ENCODE data around the gene ZNF33B. TPM values are rescaled to one million over a fixed set of nuclear protein-coding genes. Genes with fewer than 3 reads are reported as not detected.

The ZNF33B gene
- total RNA-seq, 1 experiment from 2014 or later = 21.1 TPM

DNA sequence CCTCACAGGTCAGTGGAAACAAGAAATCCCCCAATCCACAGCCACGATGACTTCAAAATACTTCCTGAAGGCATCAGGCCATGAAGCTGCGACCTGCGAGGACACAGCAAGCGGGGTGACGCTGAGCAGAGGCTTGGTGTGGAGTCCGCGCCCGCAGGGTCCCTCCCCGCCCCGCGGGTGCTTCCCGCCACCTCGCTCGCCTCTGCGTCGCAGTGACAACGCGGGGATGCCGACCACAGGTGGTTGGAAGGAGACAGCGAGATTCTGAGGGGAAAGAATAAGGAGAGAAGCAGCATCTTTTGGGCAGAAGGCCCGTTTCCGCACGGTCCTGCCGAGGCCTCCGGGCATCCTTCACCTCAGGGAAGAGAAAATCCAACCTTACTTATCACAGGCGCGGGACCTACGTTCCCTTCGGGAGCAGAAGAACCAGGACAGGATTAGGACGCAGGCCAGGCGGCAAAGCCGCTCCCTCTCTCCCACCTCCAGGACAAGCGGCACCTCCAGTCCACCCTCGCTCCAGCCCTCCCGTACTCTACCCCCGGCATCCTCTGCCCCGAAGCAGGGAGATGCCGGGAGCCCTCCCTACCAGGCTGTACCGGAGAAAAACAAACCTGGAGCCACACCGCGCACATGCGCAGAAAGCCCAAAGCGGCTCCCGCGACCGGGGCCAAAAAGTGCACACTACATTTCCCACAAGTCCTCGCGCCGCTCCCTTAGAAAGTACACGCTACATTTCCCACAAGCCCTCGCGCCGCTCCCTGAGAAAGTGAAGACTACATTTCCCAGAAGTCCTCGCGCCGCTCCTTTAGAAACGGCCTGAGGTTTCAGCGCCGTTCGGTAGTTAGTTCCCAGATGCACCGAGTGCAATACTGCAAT is 85.9 kb downstream of the ZNF33B start:
- TSS peak; percentile 52 for BruUV-seq (replicated peaks)
- Histone ChIP-seq H3K9me3 (ENCODE audit: control insufficient read depth in 1 of 2, insufficient read depth in 1 of 2, low read depth in 1 of 2, low read length in 2 of 2) (no peaks in the 10 kb centered on the region), H3K4me3 (replicated peaks in 1 of 2; ENCODE audit: low read depth in 1 of 2, low read length in 2 of 2) (peak overlapping the region; percentile 74 to 82), H3K4me2 (ENCODE audit: low read length) (peak overlapping the region; percentile 97), H3K36me3 (ENCODE audit: control insufficient read depth in 1 of 2, insufficient read depth in 2 of 2, low read length in 2 of 2) (no peaks in the 10 kb centered on the region), H3K27ac (ENCODE audit: low read depth, low read length) (peak overlapping the region; percentile 35; the same call in 1 of the 2 replicates), H3K27me3 (ENCODE audit: insufficient read depth, low read length) (no peaks in the 10 kb centered on the region), H3K9me2 (ENCODE audit: insufficient read depth) (no peaks in the 10 kb centered on the region), H2AFZ (ENCODE audit: low read depth, low read length, poor library complexity, severe bottlenecking) (peak overlapping the region; percentile 88), H3K4me1 (ENCODE audit: control insufficient read depth in 1 of 2, insufficient read depth in 2 of 2, low read length in 2 of 2) (peaks cover 4 to 17% of the 10 kb centered on the region in 2 experiments; a peak in 3 of 4 replicates), H3K9ac (ENCODE audit: low read length) (peak overlapping the region; percentile 68), H3K79me2 (ENCODE audit: insufficient read depth, low read length) (peaks cover 3% of the 10 kb centered on the region; the same call in 1 of the 2 replicates), H4K20me1 (ENCODE audit: insufficient read depth) (no peaks in the 10 kb centered on the region)
- intact Hi-C loops (cut with micrococcal nuclease) = loop anchor here (1.0 kb wide), 1 partner anchor 230 kb away; the partner anchor contains the start of gene BMS1
- ChIA-PET POLR2A (no interaction called here), CTCF (no interaction called here), RAD21 (ENCODE audit: low non-redundant PET in 1 of 2, low total read pairs in 2 of 2, uncharacterized antibody in 2 of 2, unreplicated experiment in 2 of 2) (no interaction called here)
- TF ChIP-seq ZFX (IDR thresholded peaks at IDR 0.05) = peak; percentile 53; the same call in 1 of the 2 replicates
- no peak for TF ChIP-seq EGR1 (IDR thresholded peaks at IDR 0.05; ENCODE audit: low read depth)
- TF ChIP-seq YY1 (IDR thresholded peaks at IDR 0.05; ENCODE audit: extremely low read depth, insufficient replicate concordance, low read depth, low read length) = peak; percentile 45
- peak; percentile 72 for TF ChIP-seq TCF7L2 (IDR thresholded peaks at IDR 0.05; ENCODE audit: borderline replicate concordance, extremely low read depth, insufficient read depth, insufficient read length)
- TF ChIP-seq CEBPB (IDR thresholded peaks at IDR 0.05; ENCODE audit: low read depth) = no peak
- peak; percentile 52; the same call in 1 of the 2 replicates for TF ChIP-seq MAX (IDR thresholded peaks at IDR 0.05)
- peak; percentile 62 for TF ChIP-seq POLR2AphosphoS5 (IDR thresholded peaks at IDR 0.05; ENCODE audit: low read depth, low read length)
- 0 out of 2 replicates have a peak, but pooled peaks have one; percentile 27 for TF ChIP-seq SP1 (IDR thresholded peaks at IDR 0.05; ENCODE audit: low read depth)
- peak; percentile 35 for TF ChIP-seq POLR2A (IDR thresholded peaks at IDR 0.05; ENCODE audit: borderline replicate concordance, extremely low read depth, insufficient read depth, insufficient read length)
- peak; percentile 93 for ATAC-seq
- DNase-seq (ENCODE audit: low read depth, low spot score) = peak; percentile 95

Measured in HCT116 (cell line).